Left lung (tissue), 14 donors: ENCODE measurements around the gene AIF1. TPM values are rescaled to one million over a fixed set of nuclear protein-coding genes. Genes with fewer than 3 reads are reported as not detected.

Source experiments
- ATAC-seq: fragments of 200-7000 bp; cut with Tn5 transposase; one replicate; pipeline ENCODE4 v1.9.1; 2020; ENCODE audit warnings: moderate library complexity
- DNase-seq, 4 donors: peaks; one replicate each; pipeline ENCODE4 v3.0.0-alpha.2; 2013 to 2020
- H3K27ac ChIP-seq, 2 donors: fragments of 200-600 bp; sonication (generic) in 1 of 2; one replicate each; pipeline versions ENCODE4 v1.5.0 to v1.8.0; 2020 to 2021
- H3K27me3 ChIP-seq, 2 donors: fragments of 200-600 bp; sonication (generic) in 1 of 2; one replicate each; pipeline versions ENCODE4 v1.5.0 to v1.8.0; 2020 to 2021
- H3K36me3 ChIP-seq, 2 donors: fragments of 200-600 bp; sonication (generic) in 1 of 2; one replicate each; pipeline versions ENCODE4 v1.5.0 to v1.8.0; 2020 to 2021
- H3K4me1 ChIP-seq, 2 donors: fragments of 200-600 bp; one replicate each; pipeline ENCODE4 v1.8.0; 2021
- H3K4me3 ChIP-seq, 2 donors: fragments of 200-600 bp; sonication (generic) in 1 of 2; one replicate each; pipeline versions ENCODE4 v1.5.0 to v1.8.0; 2020 to 2021; ENCODE audit warnings: mild to moderate bottlenecking in 1 of 2
- H3K9me3 ChIP-seq, 2 donors: fragments of 200-600 bp; sonication (generic) in 1 of 2; one replicate each; pipeline versions ENCODE4 v1.5.0 to v1.8.0; 2020 to 2021
- intact Hi-C, 2 donors: fragments of 100-400 bp; cut with DNase I; formaldehyde crosslinking; loops; one replicate each; pipeline versions ENCODE4 v1.11.2 to v1.14.2; 2022
- long read RNA-seq, 12 donors: library from polyadenylated mRNA in 2 of 12; unstranded in 2 of 12; transcript quantifications; one replicate each; pipeline ENCODE4 v2.0.0 and lab custom pipeline, GENCODE V29; 2019 to 2026
- polyA plus RNA-seq, 6 donors: library from polyadenylated mRNA; unstranded; fragments of 120-200 nt; gene quantifications; one replicate each; pipeline ENCODE4 v1.2.1, GENCODE V29; 2013; ENCODE audit not compliant: insufficient read length in 6 of 6
- total RNA-seq, 2 donors: library from RNA; stranded (reverse); fragmentation: NEBNext Ultra II Directional; extraction: Animal tissue kit (Norgen Biotek cat#: 25700); gene quantifications; one replicate each; pipeline ENCODE4 v1.2.1, GENCODE V29; 2021
- TF ChIP-seq, protein P1 (sequence below), 2 donors: fragments of 200-600 bp; sonication (generic) in 1 of 2; IDR thresholded peaks; one replicate each; pipeline versions ENCODE4 v1.5.0 to v1.8.0; 2021; ENCODE audit warnings: antibody characterized with exemption in 2 of 2
- donor health status: DM: no; HTN: yes; CAD: no.
- donor health status: DM: no; HTN: no; CAD: no.

Gene AIF1
- total RNA-seq (10 to 100 TPM; 38.5 to 96.4 TPM), polyA plus RNA-seq (10 to 100 TPM; 17.9 to 25.4 (median 20.5) TPM)
- long read RNA-seq, donor 1, transcript AIF1-201 (6 exons, 607 nt) = minor isoform, 6 of 56 reads
- long read RNA-seq, donor 1, transcript AIF1-203 (6 exons, 711 nt) = major isoform, 17 of 56 reads
- long read RNA-seq, donor 1, partial matches to known transcripts = 29 of 56 reads
- long read RNA-seq, donor 1, other reads (novel, unspliced or antisense) = 0 of 56 reads
- long read RNA-seq, donor 2, transcript AIF1-203 (6 exons, 711 nt) = major isoform, 10 of 28 reads
- long read RNA-seq, donor 2, partial matches to known transcripts = 16 of 28 reads
- long read RNA-seq, donor 2, other reads (novel, unspliced or antisense) = 0 of 28 reads
- long read RNA-seq, donor 3, transcript AIF1-203 (6 exons, 711 nt) = major isoform, 9 of 12 reads
- long read RNA-seq, donor 3, partial matches to known transcripts = 0 of 12 reads
- long read RNA-seq, donor 3, other reads (novel, unspliced or antisense) = 0 of 12 reads
- long read RNA-seq, donor 4, transcript AIF1-203 (6 exons, 711 nt) = major isoform, 35 of 56 reads
- long read RNA-seq, donor 4, partial matches to known transcripts = 13 of 56 reads
- long read RNA-seq, donor 4, other reads (novel, unspliced or antisense) = 3 of 56 reads
- long read RNA-seq, donor 5, transcript AIF1-203 (6 exons, 711 nt) = major isoform, 15 of 39 reads
- long read RNA-seq, donor 5, partial matches to known transcripts = 18 of 39 reads
- long read RNA-seq, donor 5, other reads (novel, unspliced or antisense) = 0 of 39 reads
- long read RNA-seq, donor 6, transcript AIF1-203 (6 exons, 711 nt) = major isoform, 16 of 38 reads
- long read RNA-seq, donor 6, partial matches to known transcripts = 17 of 38 reads
- long read RNA-seq, donor 6, other reads (novel, unspliced or antisense) = 0 of 38 reads
- long read RNA-seq, donor 7, transcript AIF1-203 (6 exons, 711 nt) = major isoform, 10 of 15 reads
- long read RNA-seq, donor 7, partial matches to known transcripts = 0 of 15 reads
- long read RNA-seq, donor 7, other reads (novel, unspliced or antisense) = 0 of 15 reads
- long read RNA-seq, donor 8, transcript AIF1-203 (6 exons, 711 nt) = major isoform, 10 of 19 reads
- long read RNA-seq, donor 8, partial matches to known transcripts = 7 of 19 reads
- long read RNA-seq, donor 8, other reads (novel, unspliced or antisense) = 0 of 19 reads
- long read RNA-seq, donor 9 = 0 reads
- long read RNA-seq, donor 10, transcript AIF1-202 (3 exons, 524 nt) = minor isoform, 10 of 168 reads
- long read RNA-seq, donor 10, transcript AIF1-203 (6 exons, 711 nt) = major isoform, 102 of 168 reads
- long read RNA-seq, donor 10, transcript AIF1-201 (6 exons, 607 nt) = minor isoform, 21 of 168 reads
- long read RNA-seq, donor 10, partial matches to known transcripts = 24 of 168 reads
- long read RNA-seq, donor 10, other reads (novel, unspliced or antisense) = 11 of 168 reads
- long read RNA-seq, donor 11, transcript AIF1-201 (6 exons, 607 nt) = minor isoform, 9 of 77 reads
- long read RNA-seq, donor 11, transcript AIF1-203 (6 exons, 711 nt) = major isoform, 26 of 77 reads
- long read RNA-seq, donor 11, partial matches to known transcripts = 33 of 77 reads
- long read RNA-seq, donor 11, other reads (novel, unspliced or antisense) = 6 of 77 reads
- long read RNA-seq, donor 12, transcript AIF1-203 (6 exons, 711 nt) = major isoform, 14 of 24 reads
- long read RNA-seq, donor 12, partial matches to known transcripts = 7 of 24 reads
- long read RNA-seq, donor 12, other reads (novel, unspliced or antisense) = 0 of 24 reads

DNA sequence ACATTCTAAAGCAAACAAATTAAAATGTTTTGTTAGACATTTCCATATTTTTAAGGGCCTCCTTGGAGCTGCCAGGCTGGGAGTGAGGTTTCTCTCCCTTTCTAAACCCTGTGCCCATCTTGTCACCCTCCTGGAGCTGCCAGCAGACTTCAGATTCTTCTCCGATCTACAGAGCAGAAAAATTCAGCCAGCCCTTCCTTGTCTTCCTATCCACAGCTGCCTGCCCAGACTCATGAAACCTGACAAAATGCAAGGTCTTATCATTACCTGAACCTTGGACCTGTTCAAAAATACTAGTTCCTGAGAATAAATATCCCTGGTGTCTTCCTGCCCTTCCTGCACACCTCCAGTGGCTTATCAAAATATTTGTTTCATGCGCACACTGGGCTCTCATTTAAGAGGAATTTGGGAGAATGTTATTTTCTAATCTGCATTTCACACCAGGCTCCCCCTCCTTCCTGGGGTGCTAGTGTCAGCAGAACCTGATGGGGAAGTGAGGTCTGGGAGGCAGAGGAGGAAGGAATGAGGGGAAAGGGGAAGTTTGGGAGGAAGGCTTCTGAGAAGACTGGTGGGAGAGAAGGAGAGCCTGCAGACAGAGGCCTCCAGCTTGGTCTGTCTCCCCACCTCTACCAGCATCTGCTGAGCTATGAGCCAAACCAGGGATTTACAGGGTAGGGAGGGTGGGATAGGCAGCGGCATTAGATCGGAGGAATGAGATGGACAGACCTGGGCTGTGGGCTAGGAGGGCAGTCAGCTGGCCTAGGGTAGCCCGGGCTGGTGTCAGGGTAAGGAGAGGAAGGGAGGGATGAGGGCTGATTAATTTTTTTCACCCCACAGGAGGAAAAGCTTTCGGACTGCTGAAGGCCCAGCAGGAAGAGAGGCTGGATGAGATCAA is at the start of gene AIF1:
Gene AIF1 (plus strand): TSS at position 551 of the 895 bp plus-strand sequence. CDS start 96 bp downstream, at position 647.
- Histone ChIP-seq H3K27me3 (no peaks in the 10 kb centered on the region), H3K36me3 (no peaks in the 10 kb centered on the region), H3K4me1 (peaks cover 0 to 35% of the 10 kb centered on the region in 2 donors), H3K4me3 (peak within 1 kb of the TSS in 1 of 2 donors; percentile 51), H3K9me3 (no peaks in the 10 kb centered on the region), H3K27ac (peak within 1 kb of the TSS; percentile 26 to 89)
- ATAC-seq = peak; percentile 19
- DNase-seq = peak in 1 of 4 donors; percentile 55
- TF ChIP-seq, protein P1, sequence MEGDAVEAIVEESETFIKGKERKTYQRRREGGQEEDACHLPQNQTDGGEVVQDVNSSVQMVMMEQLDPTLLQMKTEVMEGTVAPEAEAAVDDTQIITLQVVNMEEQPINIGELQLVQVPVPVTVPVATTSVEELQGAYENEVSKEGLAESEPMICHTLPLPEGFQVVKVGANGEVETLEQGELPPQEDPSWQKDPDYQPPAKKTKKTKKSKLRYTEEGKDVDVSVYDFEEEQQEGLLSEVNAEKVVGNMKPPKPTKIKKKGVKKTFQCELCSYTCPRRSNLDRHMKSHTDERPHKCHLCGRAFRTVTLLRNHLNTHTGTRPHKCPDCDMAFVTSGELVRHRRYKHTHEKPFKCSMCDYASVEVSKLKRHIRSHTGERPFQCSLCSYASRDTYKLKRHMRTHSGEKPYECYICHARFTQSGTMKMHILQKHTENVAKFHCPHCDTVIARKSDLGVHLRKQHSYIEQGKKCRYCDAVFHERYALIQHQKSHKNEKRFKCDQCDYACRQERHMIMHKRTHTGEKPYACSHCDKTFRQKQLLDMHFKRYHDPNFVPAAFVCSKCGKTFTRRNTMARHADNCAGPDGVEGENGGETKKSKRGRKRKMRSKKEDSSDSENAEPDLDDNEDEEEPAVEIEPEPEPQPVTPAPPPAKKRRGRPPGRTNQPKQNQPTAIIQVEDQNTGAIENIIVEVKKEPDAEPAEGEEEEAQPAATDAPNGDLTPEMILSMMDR (IDR thresholded peaks at IDR 0.05) = no peak
- intact Hi-C loops = no loop called here

DNA sequence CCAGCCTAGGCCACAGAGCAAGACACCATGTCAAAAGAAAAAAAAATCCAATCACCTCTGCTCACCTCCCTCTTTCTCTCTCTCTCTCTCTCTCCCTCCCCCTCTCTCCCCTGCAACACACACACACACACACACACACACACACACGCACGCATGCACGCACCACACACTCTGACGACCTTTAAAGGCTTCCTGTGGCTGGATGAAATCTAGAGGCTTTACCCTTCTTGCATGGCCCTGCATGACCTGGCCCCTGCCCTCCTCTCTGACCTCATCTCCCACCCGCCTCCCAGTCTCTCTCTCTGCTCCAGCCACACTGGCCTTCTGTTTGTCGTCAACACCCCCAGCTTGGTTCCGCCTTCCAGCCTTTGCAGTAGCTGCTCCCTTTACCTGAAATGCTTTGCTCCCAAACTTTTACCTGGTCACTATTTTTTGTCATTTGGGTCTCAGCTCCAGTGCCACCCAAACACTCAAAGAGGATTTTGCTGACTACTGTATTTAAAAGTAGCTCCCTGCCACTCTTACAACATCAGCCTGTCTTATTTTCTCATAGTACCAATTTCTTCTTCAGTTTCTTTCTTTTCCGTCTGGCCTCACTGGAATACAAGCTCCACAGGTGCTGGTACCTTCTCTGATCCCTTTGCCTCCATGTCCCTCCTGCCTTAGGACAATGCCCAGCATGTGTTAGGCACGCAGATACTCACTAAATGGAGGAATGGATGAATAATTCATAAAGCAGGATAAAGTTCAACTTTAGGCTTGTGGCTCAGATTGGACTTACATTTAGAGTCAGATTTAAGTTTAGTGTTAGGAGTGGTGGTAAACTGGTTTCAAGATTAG is 47.3 kb upstream of the AIF1 start:
- H3K27ac ChIP-seq = peak overlapping the region in 1 of 2 donors; percentile 70
- no peak overlapping the region for H3K4me3 ChIP-seq
- no peak for ATAC-seq
- intact Hi-C loops = no loop called here
- TF ChIP-seq, protein P1 (IDR thresholded peaks at IDR 0.05) = no peak
- H3K4me1 ChIP-seq = peaks cover 0 to 32% of the 10 kb centered on the region in 2 donors
- peaks cover 0 to 18% of the 10 kb centered on the region in 2 donors for H3K27me3 ChIP-seq
- H3K9me3 ChIP-seq = no peaks in the 10 kb centered on the region
- no peak for DNase-seq
- no peaks in the 10 kb centered on the region for H3K36me3 ChIP-seq

DNA sequence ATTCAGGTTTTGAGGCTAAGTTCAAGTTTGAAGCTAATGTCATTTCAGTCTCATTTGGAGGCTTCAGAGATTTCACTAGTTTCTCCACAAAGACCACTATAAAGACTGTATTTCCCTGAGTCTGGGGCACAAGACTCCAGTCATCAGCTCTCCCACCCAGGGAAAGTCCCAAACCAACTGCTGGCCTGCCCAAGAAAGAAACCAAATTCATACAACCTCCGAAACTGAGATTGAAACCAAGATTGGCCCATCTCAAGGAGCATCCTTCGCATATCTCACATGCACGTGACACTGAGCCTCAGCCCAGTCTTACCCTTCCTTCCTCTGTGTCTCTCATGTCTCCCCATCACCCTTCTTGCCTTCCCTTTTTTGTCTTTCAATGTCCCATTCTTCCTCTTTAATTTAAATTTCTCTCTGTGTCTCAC is 46.5 kb upstream of the AIF1 start:
- Histone ChIP-seq H3K36me3 (no peaks in the 10 kb centered on the region), H3K4me3 (no peak overlapping the region), H3K4me1 (peaks cover 0 to 24% of the 10 kb centered on the region in 2 donors), H3K27ac (peak overlapping the region in 1 of 2 donors; percentile 70), H3K27me3 (peaks cover 0 to 18% of the 10 kb centered on the region in 2 donors), H3K9me3 (no peaks in the 10 kb centered on the region)
- peak in 1 of 4 donors; percentile 56 for DNase-seq
- TF ChIP-seq, protein P1 (IDR thresholded peaks at IDR 0.05) = no peak
- intact Hi-C loops = no loop called here
- peak; percentile 70 for ATAC-seq
